ENCODE measurements around the gene CPM.

DNA sequence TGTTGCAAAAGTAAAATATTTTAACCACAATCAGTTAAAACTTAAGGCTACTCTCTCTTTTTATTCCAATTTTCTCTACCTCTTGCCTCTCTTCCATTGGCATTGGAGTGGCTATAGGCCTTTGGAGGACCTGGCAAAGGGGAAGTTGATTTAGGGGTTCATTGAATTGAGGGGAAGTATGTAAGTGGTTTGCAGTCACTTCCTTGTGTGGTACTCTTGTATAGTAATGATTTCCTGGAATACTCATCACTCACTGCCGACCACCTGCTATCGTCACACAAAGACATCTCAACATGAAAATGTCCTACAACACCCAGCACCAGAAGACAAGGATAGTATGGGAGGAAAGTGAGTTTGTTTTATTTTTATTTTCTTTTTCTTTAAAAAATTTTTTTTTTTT lies 45.7 kb upstream of the CPM start:
- TF ChIP-seq EZH2 (IDR thresholded peaks at IDR 0.05; ENCODE audit: low read depth) = no peak
- TF ChIP-seq, protein P1, sequence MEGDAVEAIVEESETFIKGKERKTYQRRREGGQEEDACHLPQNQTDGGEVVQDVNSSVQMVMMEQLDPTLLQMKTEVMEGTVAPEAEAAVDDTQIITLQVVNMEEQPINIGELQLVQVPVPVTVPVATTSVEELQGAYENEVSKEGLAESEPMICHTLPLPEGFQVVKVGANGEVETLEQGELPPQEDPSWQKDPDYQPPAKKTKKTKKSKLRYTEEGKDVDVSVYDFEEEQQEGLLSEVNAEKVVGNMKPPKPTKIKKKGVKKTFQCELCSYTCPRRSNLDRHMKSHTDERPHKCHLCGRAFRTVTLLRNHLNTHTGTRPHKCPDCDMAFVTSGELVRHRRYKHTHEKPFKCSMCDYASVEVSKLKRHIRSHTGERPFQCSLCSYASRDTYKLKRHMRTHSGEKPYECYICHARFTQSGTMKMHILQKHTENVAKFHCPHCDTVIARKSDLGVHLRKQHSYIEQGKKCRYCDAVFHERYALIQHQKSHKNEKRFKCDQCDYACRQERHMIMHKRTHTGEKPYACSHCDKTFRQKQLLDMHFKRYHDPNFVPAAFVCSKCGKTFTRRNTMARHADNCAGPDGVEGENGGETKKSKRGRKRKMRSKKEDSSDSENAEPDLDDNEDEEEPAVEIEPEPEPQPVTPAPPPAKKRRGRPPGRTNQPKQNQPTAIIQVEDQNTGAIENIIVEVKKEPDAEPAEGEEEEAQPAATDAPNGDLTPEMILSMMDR (conservative IDR thresholded peaks at IDR 0.05) = no peak
